Naive thymus-derived CD4-positive, alpha-beta T cell (primary cell): Measurements from ENCODE around the gene KCNIP1. TPM values are rescaled to one million over a fixed set of nuclear protein-coding genes. Genes with fewer than 3 reads are reported as not detected.

Source experiments
- ATAC-seq: fragments of 150-1000 bp; cut with Tn5 transposase; 2 replicates; pipeline ENCODE4 v1.10.0; 2021; ENCODE audit warnings: mild to moderate bottlenecking, moderate library complexity
- CTCF ChIA-PET: fragments of 350-600 bp; sonication (Branson Sonifier 250); formaldehyde crosslinking; loops from one replicate; lab custom pipeline; 2021; ENCODE audit warnings: antibody characterized with exemption; lab: Charles Lee
- POLR2A ChIA-PET: fragments of 350-600 bp; sonication (Branson Sonifier 250); formaldehyde crosslinking; loops from one replicate; lab custom pipeline; 2021; ENCODE audit warnings: antibody characterized with exemption, inconsistent platforms; lab: Charles Lee
- DNase-seq, 9 donors: peaks; one replicate each; pipeline versions ENCODE4 v3.0.0 to v3.0.0-alpha.2; 2020 to 2022; ENCODE audit warnings: mixed read lengths in 1 of 9
- H3K27ac ChIP-seq: one replicate; pipeline ENCODE4 v1.7.0; 2013; ENCODE audit warnings: mild to moderate bottlenecking, low read depth, low read length, moderate library complexity
- H3K27me3 ChIP-seq, 2 donors: one replicate each; pipeline ENCODE4 v1.7.0; 2013; ENCODE audit warnings: low read length in 2 of 2, mild to moderate bottlenecking in 2 of 2, moderate library complexity in 2 of 2; ENCODE audit not compliant: control insufficient read depth in 2 of 2, insufficient read depth in 2 of 2
- H3K36me3 ChIP-seq, 3 experiments: 1 replicate in 2 of 3; 2 replicates in 1 of 3; pipeline ENCODE4 v1.7.0; 2013; ENCODE audit warnings: low read length in 3 of 3, mild to moderate bottlenecking in 3 of 3, moderate library complexity in 1 of 3; ENCODE audit not compliant: insufficient read depth in 3 of 3, control insufficient read depth in 2 of 3
- H3K4me1 ChIP-seq, 2 donors: one replicate each; pipeline ENCODE4 v1.7.0; 2013; ENCODE audit warnings: low read length in 2 of 2, mild to moderate bottlenecking in 2 of 2, moderate library complexity in 1 of 2; ENCODE audit not compliant: control insufficient read depth in 2 of 2, insufficient read depth in 2 of 2
- H3K4me3 ChIP-seq: 2 replicates; pipeline ENCODE4 v1.7.0; 2013; ENCODE audit warnings: mild to moderate bottlenecking, low read length
- H3K9me3 ChIP-seq, 3 experiments: 1 replicate in 2 of 3; 2 replicates in 1 of 3; pipeline ENCODE4 v1.7.0; 2013; ENCODE audit warnings: low read length in 3 of 3; ENCODE audit not compliant: control insufficient read depth in 2 of 3
- H3K27ac Mint-ChIP-seq, 9 donors: one replicate each; pipeline ENCODE4 v1.8.0; 2020 to 2022; ENCODE audit warnings: mixed read lengths in 9 of 9, mild to moderate bottlenecking in 8 of 9, moderate library complexity in 5 of 9, inconsistent platforms in 2 of 9
- H3K27me3 Mint-ChIP-seq, 5 donors: one replicate each; pipeline ENCODE4 v1.8.0; 2021 to 2022; ENCODE audit warnings: mixed read lengths in 5 of 5, mild to moderate bottlenecking in 1 of 5
- H3K36me3 Mint-ChIP-seq, 5 donors: one replicate each; pipeline ENCODE4 v1.8.0; 2020 to 2022; ENCODE audit warnings: mixed read lengths in 5 of 5, mild to moderate bottlenecking in 3 of 5, inconsistent platforms in 1 of 5
- H3K4me1 Mint-ChIP-seq, 7 donors: one replicate each; pipeline ENCODE4 v1.8.0; 2020 to 2022; ENCODE audit warnings: mixed read lengths in 7 of 7, mild to moderate bottlenecking in 3 of 7, inconsistent platforms in 1 of 7
- H3K4me3 Mint-ChIP-seq, 10 donors: one replicate each; pipeline ENCODE4 v1.8.0; 2020 to 2022; ENCODE audit warnings: mild to moderate bottlenecking in 10 of 10, mixed read lengths in 10 of 10, moderate library complexity in 6 of 10, inconsistent platforms in 2 of 10
- H3K9me3 Mint-ChIP-seq, 11 donors: one replicate each; pipeline ENCODE4 v1.8.0; 2020 to 2022; ENCODE audit warnings: mixed read lengths in 11 of 11, mild to moderate bottlenecking in 4 of 11, inconsistent platforms in 1 of 11, moderate library complexity in 1 of 11
- intact Hi-C, 2 donors: fragments of 100-400 bp; cut with micrococcal nuclease; formaldehyde crosslinking; loops; one replicate each; pipeline ENCODE4 v1.15.1; 2023
- polyA plus RNA-seq, 2 donors: library from polyadenylated mRNA; unstranded; fragments of 300-500 nt; fragmentation: Illumina TruSeq; gene quantifications; one replicate each; pipeline ENCODE4 v1.2.3, GENCODE V29; 2021
- total RNA-seq, 6 experiments: library from RNA in 5 of 6; stranded (reverse) in 5 of 6; gene quantifications; 1 replicate in 5 of 6; 2 replicates in 1 of 6; pipeline ENCODE4 v1.2.3 and lab custom pipeline; 2021 to 2026

The KCNIP1 gene
- total and polyA plus RNA-seq, 7 experiments from 2014 or later: not detected

DNA sequence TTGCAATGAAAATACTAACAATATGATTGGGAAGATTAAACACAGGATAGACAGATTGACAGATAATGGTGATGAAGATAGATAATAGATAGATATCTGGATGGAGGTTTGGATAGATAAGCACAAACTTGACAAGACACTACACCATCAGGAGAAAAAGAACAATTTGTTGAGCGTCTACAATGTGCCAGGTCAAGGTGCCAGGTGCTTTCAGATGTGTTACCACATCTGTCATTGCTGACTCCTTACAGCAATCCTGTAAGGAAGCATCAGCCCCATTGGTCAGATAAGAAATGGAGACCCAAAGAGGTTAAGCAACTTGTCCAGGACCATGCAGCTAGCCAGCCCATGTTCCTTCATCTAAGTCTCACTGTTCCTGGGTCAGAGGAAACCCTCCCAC lies 278.1 kb downstream of the KCNIP1 start:
- no peaks in the 10 kb centered on the region for H3K36me3 Mint-ChIP-seq
- peaks cover 0 to 6% (median 3%) of the 10 kb centered on the region in 5 donors for H3K27me3 Mint-ChIP-seq
- Histone ChIP-seq H3K4me3 (no peak overlapping the region), H3K27me3 (no peaks in the 10 kb centered on the region), H3K9me3 (no peaks in the 10 kb centered on the region), H3K27ac (no peak overlapping the region), H3K4me1 (no peaks in the 10 kb centered on the region), H3K36me3 (no peaks in the 10 kb centered on the region)
- H3K4me3 Mint-ChIP-seq: no peak overlapping the region
- ATAC-seq (no peak), DNase-seq (no peak)
- ChIA-PET POLR2A (no interaction called here), CTCF (no interaction called here)
- intact Hi-C loops: no loop called here
- H3K27ac Mint-ChIP-seq: no peak overlapping the region
- H3K4me1 Mint-ChIP-seq: no peaks in the 10 kb centered on the region
- peaks cover 0 to 1% (median 0%) of the 10 kb centered on the region in 11 donors for H3K9me3 Mint-ChIP-seq

GRCh38 chr5:170782438-170782837 lies 278.6 kb downstream of the KCNIP1 start:
- H3K4me3 Mint-ChIP-seq: no peak overlapping the region
- ChIA-PET POLR2A (no interaction called here), CTCF (no interaction called here)
- intact Hi-C loops: no loop called here
- no peaks in the 10 kb centered on the region for H3K27me3 ChIP-seq
- DNase-seq (no peak), ATAC-seq (no peak)
- H3K9me3 Mint-ChIP-seq: peaks cover 0 to 1% (median 0%) of the 10 kb centered on the region in 11 donors
- H3K27ac Mint-ChIP-seq: no peak overlapping the region
- no peak overlapping the region for H3K27ac ChIP-seq
- H3K9me3 ChIP-seq: no peaks in the 10 kb centered on the region
- no peaks in the 10 kb centered on the region for H3K4me1 ChIP-seq
- no peak overlapping the region for H3K4me3 ChIP-seq
- H3K36me3 ChIP-seq: no peaks in the 10 kb centered on the region
- H3K27me3 Mint-ChIP-seq: peaks cover 0 to 6% (median 3%) of the 10 kb centered on the region in 5 donors
- H3K36me3 Mint-ChIP-seq: no peaks in the 10 kb centered on the region
- no peaks in the 10 kb centered on the region for H3K4me1 Mint-ChIP-seq

DNA sequence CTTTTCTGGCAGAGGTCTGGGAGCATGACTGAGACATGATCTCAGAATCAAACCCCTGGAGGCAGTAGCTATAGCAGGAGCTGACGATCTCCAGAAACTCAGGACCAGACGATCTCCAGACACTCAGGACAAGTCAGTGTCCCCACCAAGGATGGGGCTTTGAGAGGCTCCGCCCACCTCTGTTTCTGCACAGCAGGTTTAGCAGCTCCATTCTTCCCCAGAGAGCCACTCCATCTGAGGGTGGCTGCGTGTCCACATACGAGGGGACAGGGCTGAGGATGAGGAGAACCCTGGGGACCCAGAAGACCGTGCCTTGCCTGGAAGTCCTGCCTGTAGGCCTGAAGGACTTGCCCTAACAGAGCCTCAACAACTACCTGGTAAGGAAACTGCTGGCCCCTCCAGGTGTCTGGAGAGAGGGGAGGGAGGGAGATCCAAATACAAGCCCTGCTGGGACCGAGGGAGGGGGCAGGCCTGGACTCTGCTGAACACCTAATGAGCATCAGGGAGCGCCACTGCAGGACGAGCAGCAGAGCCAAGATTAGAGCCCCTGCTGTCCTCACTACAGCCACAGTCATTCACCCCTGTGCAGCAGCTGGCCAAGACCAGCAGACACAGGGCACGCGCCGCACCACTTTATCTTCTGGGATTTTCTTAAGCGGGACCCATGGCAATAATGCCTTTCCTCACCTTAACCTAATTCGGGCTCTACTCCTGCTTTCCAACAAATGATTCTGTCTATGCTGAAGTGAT lies 279.9 kb downstream of the KCNIP1 start, which contains the start of gene GABRP:
Gene GABRP, plus strand, starts transcription at position 228 of the 750 bp plus-strand sequence. CDS start 4,891 bp downstream, outside the sequence.
- H3K27ac Mint-ChIP-seq: no peak within 1 kb of the TSS
- CTCF ChIA-PET: no interaction called here
- intact Hi-C loops: no loop called here
- POLR2A ChIA-PET: no interaction called here
- Histone ChIP-seq H3K27ac (no peak within 1 kb of the TSS), H3K9me3 (no peaks in the 10 kb centered on the region), H3K36me3 (no peaks in the 10 kb centered on the region), H3K4me3 (no peak within 1 kb of the TSS), H3K4me1 (no peaks in the 10 kb centered on the region), H3K27me3 (no peaks in the 10 kb centered on the region)
- H3K4me3 Mint-ChIP-seq: no peak within 1 kb of the TSS
- DNase-seq: no peak
- no peaks in the 10 kb centered on the region for H3K36me3 Mint-ChIP-seq
- peaks cover 0 to 1% (median 0%) of the 10 kb centered on the region in 11 donors for H3K9me3 Mint-ChIP-seq
- H3K27me3 Mint-ChIP-seq: peaks cover 0 to 9% (median 3%) of the 10 kb centered on the region in 5 donors
- no peak for ATAC-seq
- no peaks in the 10 kb centered on the region for H3K4me1 Mint-ChIP-seq

DNA sequence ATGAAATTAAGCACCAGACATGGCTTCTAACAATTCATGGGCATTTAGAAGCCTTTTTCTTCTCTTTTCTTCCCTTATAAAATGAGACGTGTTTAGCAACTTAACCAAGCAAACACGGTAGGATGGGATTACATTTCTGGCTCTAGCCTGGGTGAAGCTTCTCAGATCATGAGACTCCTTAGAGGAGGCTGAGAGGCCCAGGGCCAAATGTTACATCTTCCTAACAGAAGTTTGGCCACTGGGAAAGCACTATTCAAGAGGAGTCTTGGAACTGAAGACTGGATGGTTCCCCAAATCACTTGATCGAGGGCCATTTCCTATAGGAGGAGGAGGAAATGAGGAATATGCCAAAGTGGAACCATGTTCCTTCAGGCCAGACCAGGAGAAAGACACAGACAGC lies 281.6 kb downstream of the KCNIP1 start:
- Mint-ChIP-seq H3K4me3 (no peak overlapping the region), H3K27me3 (peaks cover 0 to 10% (median 3%) of the 10 kb centered on the region in 5 donors), H3K36me3 (no peaks in the 10 kb centered on the region), H3K27ac (peak overlapping the region in 1 of 9 donors; percentile 1), H3K9me3 (peaks cover 0 to 1% (median 0%) of the 10 kb centered on the region in 11 donors), H3K4me1 (no peaks in the 10 kb centered on the region)
- intact Hi-C loops: no loop called here
- H3K27me3 ChIP-seq: no peaks in the 10 kb centered on the region
- ATAC-seq: no peak
- H3K9me3 ChIP-seq: no peaks in the 10 kb centered on the region
- no peak for DNase-seq
- ChIA-PET CTCF (no interaction called here), POLR2A (no interaction called here)
- no peak overlapping the region for H3K27ac ChIP-seq
- no peaks in the 10 kb centered on the region for H3K4me1 ChIP-seq
- no peak overlapping the region for H3K4me3 ChIP-seq
- H3K36me3 ChIP-seq: no peaks in the 10 kb centered on the region

Other genes with a start within 250 kb of the KCNIP1 start
- gene LCP2, start 206.2 kb upstream of the KCNIP1 start, total RNA-seq: 100 to 1,000 TPM; 291 to 414 (median 306) TPM
- gene LCP2, start 206.2 kb upstream of the KCNIP1 start, polyA plus RNA-seq: 100 to 1,000 TPM; 189 to 295 TPM
- 1 to 10 TPM in 1 of 5 experiments, under 1 TPM in 1, not detected in 3; 0.48 to 5.6 TPM for gene KCNMB1, start 114.7 kb upstream of the KCNIP1 start, total RNA-seq
- not detected for gene KCNMB1, start 114.7 kb upstream of the KCNIP1 start, polyA plus RNA-seq